ENCODE data around the gene NDC80.

NDC80 gene

DNA sequence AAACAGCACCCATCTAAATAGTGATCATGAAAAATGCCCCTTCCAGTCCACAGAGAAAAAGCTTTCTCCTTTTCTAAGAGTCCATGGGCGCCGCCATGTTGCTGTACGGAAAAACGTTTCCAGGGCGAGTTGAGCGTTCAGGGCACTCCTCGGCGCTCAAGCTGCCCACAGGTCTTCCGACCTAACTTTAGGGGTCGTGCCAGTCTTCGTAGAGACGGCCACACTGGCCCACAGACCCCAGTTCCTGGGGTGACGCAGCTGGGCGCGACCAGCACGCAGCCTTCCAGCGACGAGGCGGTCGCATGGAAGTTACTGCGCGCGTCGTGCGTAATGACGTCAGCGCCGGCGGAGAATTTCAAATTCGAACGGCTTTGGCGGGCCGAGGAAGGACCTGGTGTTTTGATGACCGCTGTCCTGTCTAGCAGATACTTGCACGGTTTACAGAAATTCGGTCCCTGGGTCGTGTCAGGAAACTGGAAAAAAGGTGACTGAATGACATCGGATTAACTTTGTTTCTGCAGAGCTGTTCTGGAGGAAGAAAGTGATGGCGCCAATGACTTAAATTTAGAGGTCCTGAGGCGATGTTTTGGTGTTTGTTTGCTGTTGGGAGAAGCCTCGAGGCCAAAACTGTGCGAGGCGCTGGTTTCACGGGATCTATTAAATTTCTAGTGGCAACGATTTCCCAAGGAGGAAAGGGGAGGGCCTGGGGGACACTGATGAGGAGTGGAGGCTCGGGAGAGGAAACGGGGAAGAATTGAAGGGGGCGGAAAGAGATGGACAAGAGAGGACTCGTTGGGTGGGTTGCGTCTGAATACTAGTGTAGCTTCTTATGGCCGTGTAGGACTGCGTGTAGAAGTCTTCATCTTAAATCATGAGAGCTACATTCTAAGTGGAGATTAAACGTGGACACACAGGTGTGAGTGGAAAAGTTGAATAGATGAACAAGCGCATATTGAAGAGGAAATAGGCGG is at the start of gene NDC80, which contains the start of gene METTL4:
TSS of gene NDC80 (plus strand) at position 358 of the 971 bp plus-strand sequence. CDS start 1,429 bp downstream, outside the sequence.
TSS of gene METTL4 (minus strand) at position 306 of the 971 bp plus-strand sequence. CDS start 4,289 bp downstream, outside the sequence.
- POLR2A ChIA-PET = interaction anchor here (1.1 to 2.4 kb wide), 3 partner anchors 13 to 85 kb away, joined by 4 to 12 read pairs (median 7); partner anchors contain the start of gene SMCHD1
- Histone ChIP-seq H3K4me3 (ENCODE audit: low read depth, low read length) (peak within 1 kb of the TSS; percentile 84), H3K4me1 (ENCODE audit: control insufficient read depth, insufficient read depth, low read length) (no peaks in the 10 kb centered on the region), H3K36me3 (ENCODE audit: control insufficient read depth in 2 of 2, insufficient read depth in 1 of 2, low read length in 2 of 2) (peaks cover 15 to 21% of the 10 kb centered on the region in 2 experiments), H3K9me3 (ENCODE audit: control insufficient read depth, insufficient read depth, low read depth, low read length) (no peaks in the 10 kb centered on the region), H3K27ac (ENCODE audit: extremely low read depth, low read depth, low read length) (peak within 1 kb of the TSS; percentile 97)
- CTCF ChIA-PET = interaction anchor here (0.6 to 1.5 kb wide), 6 partner anchors 24 to 1498 kb away, joined by 3 read pairs; no protein-coding TSS in a partner anchor
- TF ChIP-seq ZNF558 (tag by site-specific recombination; IDR thresholded peaks at IDR 0.05) (no peak), KLF9 (tag by site-specific recombination; IDR thresholded peaks at IDR 0.05; ENCODE audit: low read depth) (no peak), ZNF544 (tag by site-specific recombination; IDR thresholded peaks at IDR 0.05) (no peak), ZNF266 (tag by site-specific recombination; IDR thresholded peaks at IDR 0.05; ENCODE audit: low read depth) (no peak), ZNF433 (tag by site-specific recombination; IDR thresholded peaks at IDR 0.05; ENCODE audit: low read depth) (no peak), ZNF19 (tag by site-specific recombination; IDR thresholded peaks at IDR 0.05; ENCODE audit: low read depth) (no peak), ZNF211 (tag by site-specific recombination; IDR thresholded peaks at IDR 0.05; ENCODE audit: low read depth) (no peak), ZNF239 (tag by site-specific recombination; IDR thresholded peaks at IDR 0.05) (no peak), GLI4 (tag by site-specific recombination; IDR thresholded peaks at IDR 0.05) (no peak), HOXC10 (CRISPR knock-in tag; IDR thresholded peaks at IDR 0.05) (no peak), ZNF366 (tag by site-specific recombination; conservative IDR thresholded peaks at IDR 0.05) (no peak), ZNF621 (tag by site-specific recombination; IDR thresholded peaks at IDR 0.05) (no peak), ZNF10 (tag by site-specific recombination; IDR thresholded peaks at IDR 0.05) (no peak), SALL2 (tag by site-specific recombination; IDR thresholded peaks at IDR 0.05; ENCODE audit: borderline replicate concordance) (no peak), KLF8 (tag by site-specific recombination; IDR thresholded peaks at IDR 0.05) (0 out of 2 replicates have a peak, but pooled peaks have one; percentile 26), ZNF121 (tag by site-specific recombination; IDR thresholded peaks at IDR 0.05) (no peak)
- TF ChIP-seq, protein P1, sequence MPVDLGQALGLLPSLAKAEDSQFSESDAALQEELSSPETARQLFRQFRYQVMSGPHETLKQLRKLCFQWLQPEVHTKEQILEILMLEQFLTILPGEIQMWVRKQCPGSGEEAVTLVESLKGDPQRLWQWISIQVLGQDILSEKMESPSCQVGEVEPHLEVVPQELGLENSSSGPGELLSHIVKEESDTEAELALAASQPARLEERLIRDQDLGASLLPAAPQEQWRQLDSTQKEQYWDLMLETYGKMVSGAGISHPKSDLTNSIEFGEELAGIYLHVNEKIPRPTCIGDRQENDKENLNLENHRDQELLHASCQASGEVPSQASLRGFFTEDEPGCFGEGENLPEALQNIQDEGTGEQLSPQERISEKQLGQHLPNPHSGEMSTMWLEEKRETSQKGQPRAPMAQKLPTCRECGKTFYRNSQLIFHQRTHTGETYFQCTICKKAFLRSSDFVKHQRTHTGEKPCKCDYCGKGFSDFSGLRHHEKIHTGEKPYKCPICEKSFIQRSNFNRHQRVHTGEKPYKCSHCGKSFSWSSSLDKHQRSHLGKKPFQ (tag by site-specific recombination; IDR thresholded peaks at IDR 0.05) = no peak
- TF ChIP-seq, protein P2, sequence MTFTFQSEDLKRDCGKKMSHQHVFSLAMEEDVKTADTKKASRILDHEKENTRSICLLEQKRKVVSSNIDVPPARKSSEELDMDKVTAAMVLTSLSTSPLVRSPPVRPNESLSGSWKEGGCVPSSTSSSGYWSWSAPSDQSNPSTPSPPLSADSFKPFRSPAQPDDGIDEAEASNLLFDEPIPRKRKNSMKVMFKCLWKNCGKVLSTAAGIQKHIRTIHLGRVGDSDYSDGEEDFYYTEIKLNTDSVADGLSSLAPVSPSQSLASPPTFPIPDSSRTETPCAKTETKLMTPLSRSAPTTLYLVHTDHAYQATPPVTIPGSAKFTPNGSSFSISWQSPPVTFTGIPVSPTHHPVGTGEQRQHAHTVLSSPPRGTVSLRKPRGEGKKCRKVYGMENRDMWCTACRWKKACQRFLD (tag by site-specific recombination; IDR thresholded peaks at IDR 0.05) = no peak
- TF ChIP-seq, protein P3, sequence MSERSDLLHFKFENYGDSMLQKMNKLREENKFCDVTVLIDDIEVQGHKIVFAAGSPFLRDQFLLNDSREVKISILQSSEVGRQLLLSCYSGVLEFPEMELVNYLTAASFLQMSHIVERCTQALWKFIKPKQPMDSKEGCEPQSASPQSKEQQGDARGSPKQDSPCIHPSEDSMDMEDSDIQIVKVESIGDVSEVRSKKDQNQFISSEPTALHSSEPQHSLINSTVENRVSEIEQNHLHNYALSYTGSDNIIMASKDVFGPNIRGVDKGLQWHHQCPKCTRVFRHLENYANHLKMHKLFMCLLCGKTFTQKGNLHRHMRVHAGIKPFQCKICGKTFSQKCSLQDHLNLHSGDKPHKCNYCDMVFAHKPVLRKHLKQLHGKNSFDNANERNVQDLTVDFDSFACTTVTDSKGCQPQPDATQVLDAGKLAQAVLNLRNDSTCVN (tag by site-specific recombination; optimal IDR thresholded peaks at IDR 0.05) = peak; percentile 60
- TF ChIP-seq, protein P4, sequence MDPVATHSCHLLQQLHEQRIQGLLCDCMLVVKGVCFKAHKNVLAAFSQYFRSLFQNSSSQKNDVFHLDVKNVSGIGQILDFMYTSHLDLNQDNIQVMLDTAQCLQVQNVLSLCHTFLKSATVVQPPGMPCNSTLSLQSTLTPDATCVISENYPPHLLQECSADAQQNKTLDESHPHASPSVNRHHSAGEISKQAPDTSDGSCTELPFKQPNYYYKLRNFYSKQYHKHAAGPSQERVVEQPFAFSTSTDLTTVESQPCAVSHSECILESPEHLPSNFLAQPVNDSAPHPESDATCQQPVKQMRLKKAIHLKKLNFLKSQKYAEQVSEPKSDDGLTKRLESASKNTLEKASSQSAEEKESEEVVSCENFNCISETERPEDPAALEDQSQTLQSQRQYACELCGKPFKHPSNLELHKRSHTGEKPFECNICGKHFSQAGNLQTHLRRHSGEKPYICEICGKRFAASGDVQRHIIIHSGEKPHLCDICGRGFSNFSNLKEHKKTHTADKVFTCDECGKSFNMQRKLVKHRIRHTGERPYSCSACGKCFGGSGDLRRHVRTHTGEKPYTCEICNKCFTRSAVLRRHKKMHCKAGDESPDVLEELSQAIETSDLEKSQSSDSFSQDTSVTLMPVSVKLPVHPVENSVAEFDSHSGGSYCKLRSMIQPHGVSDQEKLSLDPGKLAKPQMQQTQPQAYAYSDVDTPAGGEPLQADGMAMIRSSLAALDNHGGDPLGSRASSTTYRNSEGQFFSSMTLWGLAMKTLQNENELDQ (tag by site-specific recombination; IDR thresholded peaks at IDR 0.05; ENCODE audit: low read depth) = no peak
- TF ChIP-seq, protein P5, sequence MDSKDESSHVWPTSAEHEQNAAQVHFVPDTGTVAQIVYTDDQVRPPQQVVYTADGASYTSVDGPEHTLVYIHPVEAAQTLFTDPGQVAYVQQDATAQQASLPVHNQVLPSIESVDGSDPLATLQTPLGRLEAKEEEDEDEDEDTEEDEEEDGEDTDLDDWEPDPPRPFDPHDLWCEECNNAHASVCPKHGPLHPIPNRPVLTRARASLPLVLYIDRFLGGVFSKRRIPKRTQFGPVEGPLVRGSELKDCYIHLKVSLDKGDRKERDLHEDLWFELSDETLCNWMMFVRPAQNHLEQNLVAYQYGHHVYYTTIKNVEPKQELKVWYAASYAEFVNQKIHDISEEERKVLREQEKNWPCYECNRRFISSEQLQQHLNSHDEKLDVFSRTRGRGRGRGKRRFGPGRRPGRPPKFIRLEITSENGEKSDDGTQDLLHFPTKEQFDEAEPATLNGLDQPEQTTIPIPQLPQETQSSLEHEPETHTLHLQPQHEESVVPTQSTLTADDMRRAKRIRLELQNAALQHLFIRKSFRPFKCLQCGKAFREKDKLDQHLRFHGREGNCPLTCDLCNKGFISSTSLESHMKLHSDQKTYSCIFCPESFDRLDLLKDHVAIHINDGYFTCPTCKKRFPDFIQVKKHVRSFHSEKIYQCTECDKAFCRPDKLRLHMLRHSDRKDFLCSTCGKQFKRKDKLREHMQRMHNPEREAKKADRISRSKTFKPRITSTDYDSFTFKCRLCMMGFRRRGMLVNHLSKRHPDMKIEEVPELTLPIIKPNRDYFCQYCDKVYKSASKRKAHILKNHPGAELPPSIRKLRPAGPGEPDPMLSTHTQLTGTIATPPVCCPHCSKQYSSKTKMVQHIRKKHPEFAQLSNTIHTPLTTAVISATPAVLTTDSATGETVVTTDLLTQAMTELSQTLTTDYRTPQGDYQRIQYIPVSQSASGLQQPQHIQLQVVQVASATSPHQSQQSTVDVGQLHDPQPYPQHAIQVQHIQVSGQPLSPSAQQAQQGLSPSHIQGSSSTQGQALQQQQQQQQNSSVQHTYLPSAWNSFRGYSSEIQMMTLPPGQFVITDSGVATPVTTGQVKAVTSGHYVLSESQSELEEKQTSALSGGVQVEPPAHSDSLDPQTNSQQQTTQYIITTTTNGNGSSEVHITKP (tag by site-specific recombination; IDR thresholded peaks at IDR 0.05) = no peak; the same call in none of the 2 replicates
- TF ChIP-seq, protein P6, sequence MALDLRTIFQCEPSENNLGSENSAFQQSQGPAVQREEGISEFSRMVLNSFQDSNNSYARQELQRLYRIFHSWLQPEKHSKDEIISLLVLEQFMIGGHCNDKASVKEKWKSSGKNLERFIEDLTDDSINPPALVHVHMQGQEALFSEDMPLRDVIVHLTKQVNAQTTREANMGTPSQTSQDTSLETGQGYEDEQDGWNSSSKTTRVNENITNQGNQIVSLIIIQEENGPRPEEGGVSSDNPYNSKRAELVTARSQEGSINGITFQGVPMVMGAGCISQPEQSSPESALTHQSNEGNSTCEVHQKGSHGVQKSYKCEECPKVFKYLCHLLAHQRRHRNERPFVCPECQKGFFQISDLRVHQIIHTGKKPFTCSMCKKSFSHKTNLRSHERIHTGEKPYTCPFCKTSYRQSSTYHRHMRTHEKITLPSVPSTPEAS (tag by site-specific recombination; IDR thresholded peaks at IDR 0.05) = no peak
